Body of pancreas (tissue), 4 donors: ENCODE measurements around the gene PTPRCAP.

Source experiments
- POLR2A ChIP-seq, 3 donors: fragments of 450-650 bp; IDR thresholded peaks; one replicate each; pipeline ENCODE4 v1.6.1; 2016; ENCODE audit warnings: antibody characterized with exemption in 3 of 3, mild to moderate bottlenecking in 2 of 3
- TF ChIP-seq, protein P1 (sequence below), 7 experiments: fragments of 450-650 bp in 4 of 7; fragments of 200-600 bp in 3 of 7; sonication (generic) in 3 of 7; IDR thresholded peaks; one replicate each; pipeline ENCODE4 v1.5.1; 2016 to 2019; ENCODE audit warnings: antibody characterized with exemption in 7 of 7

GRCh38 chr11:67441731-67442351 is 4.4 kb upstream of the PTPRCAP start:
- TF ChIP-seq POLR2A (IDR thresholded peaks at IDR 0.05): no peak
- TF ChIP-seq, protein P1, sequence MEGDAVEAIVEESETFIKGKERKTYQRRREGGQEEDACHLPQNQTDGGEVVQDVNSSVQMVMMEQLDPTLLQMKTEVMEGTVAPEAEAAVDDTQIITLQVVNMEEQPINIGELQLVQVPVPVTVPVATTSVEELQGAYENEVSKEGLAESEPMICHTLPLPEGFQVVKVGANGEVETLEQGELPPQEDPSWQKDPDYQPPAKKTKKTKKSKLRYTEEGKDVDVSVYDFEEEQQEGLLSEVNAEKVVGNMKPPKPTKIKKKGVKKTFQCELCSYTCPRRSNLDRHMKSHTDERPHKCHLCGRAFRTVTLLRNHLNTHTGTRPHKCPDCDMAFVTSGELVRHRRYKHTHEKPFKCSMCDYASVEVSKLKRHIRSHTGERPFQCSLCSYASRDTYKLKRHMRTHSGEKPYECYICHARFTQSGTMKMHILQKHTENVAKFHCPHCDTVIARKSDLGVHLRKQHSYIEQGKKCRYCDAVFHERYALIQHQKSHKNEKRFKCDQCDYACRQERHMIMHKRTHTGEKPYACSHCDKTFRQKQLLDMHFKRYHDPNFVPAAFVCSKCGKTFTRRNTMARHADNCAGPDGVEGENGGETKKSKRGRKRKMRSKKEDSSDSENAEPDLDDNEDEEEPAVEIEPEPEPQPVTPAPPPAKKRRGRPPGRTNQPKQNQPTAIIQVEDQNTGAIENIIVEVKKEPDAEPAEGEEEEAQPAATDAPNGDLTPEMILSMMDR (IDR thresholded peaks at IDR 0.05): no peak
